Left colon (tissue), 2 donors: ENCODE data around the gene PCP4. TPM values are rescaled to one million over a fixed set of nuclear protein-coding genes. Genes with fewer than 3 reads are reported as not detected.

Experiments used
- ATAC-seq: fragments of 200-7000 bp; cut with Tn5 transposase; one replicate; pipeline ENCODE4 v1.9.1; 2020; ENCODE audit warnings: mild to moderate bottlenecking, moderate library complexity
- DNase-seq, 2 donors: peaks; one replicate each; pipeline ENCODE4 v3.0.0-alpha.2; 2020
- intact Hi-C, 2 donors: fragments of 100-400 bp; cut with DNase I in 1 of 2; cut with micrococcal nuclease in 1 of 2; formaldehyde crosslinking; loops; one replicate each; pipeline versions ENCODE4 v1.11.2 to v1.14.0; 2022; cut with DNase I, micrococcal nuclease
- long read RNA-seq: library from polyadenylated mRNA; unstranded; transcript quantifications from one replicate; pipeline ENCODE4 v2.0.0, GENCODE V29; 2021
- total RNA-seq, 2 donors: library from RNA; stranded (reverse); fragmentation: NEBNext Ultra II Directional; extraction: Animal tissue kit (Norgen Biotek cat#: 25700); gene quantifications; one replicate each; pipeline ENCODE4 v1.2.1, GENCODE V29; 2021
- donor health status: DM: no; HTN: no; CAD: no.
- donor health status: DM: yes; HTN: yes; CAD: no.

PCP4 gene
- total RNA-seq, result 1 to 10 TPM in 1 of 2 donors, under 1 TPM in 1; 0.64 to 6.5 TPM
- long read RNA-seq, result 0 reads

- peak; percentile 49 to 61 for DNase-seq
- peak; percentile 67 for ATAC-seq
- intact Hi-C loops, result loop anchor here (5.0 to 10.0 kb wide), 2 partner anchors 255 to 258 kb away; no protein-coding TSS in a partner anchor
Observed at GRCh38 chr21:39867198-39867650, at the start of gene PCP4. Gene PCP4, plus strand, starts transcription at chr21:39867438. Its CDS starts 64 bp downstream, at chr21:39867502.

GRCh38 chr21:39818557-39818956 is 48.7 kb upstream of the PCP4 start:
- ATAC-seq, result no peak
- intact Hi-C loops, result no loop called here

GRCh38 chr21:39822042-39822441 is 45.2 kb upstream of the PCP4 start:
- intact Hi-C loops, result no loop called here
- ATAC-seq, result no peak

More at GRCh38 chr21:39818557-39818956, 48.7 kb upstream of the PCP4 start:
- no peak for DNase-seq

GRCh38 chr21:39825250-39825649 is 42.0 kb upstream of the PCP4 start:
- intact Hi-C loops, result no loop called here
- no peak for ATAC-seq
- no peak for DNase-seq

More at GRCh38 chr21:39822042-39822441, 45.2 kb upstream of the PCP4 start:
- no peak for DNase-seq

- intact Hi-C loops, result no loop called here
- ATAC-seq (no peak), DNase-seq (no peak)
Observed at GRCh38 chr21:39834543-39834942, 32.7 kb upstream of the PCP4 start.

- ATAC-seq, result no peak
- DNase-seq, result no peak
- intact Hi-C loops, result no loop called here
Observed at GRCh38 chr21:39837861-39838359, 29.3 kb upstream of the PCP4 start.

- ATAC-seq (no peak), DNase-seq (no peak)
- intact Hi-C loops, result no loop called here
Observed at GRCh38 chr21:39840373-39841097, 26.7 kb upstream of the PCP4 start.

DNA sequence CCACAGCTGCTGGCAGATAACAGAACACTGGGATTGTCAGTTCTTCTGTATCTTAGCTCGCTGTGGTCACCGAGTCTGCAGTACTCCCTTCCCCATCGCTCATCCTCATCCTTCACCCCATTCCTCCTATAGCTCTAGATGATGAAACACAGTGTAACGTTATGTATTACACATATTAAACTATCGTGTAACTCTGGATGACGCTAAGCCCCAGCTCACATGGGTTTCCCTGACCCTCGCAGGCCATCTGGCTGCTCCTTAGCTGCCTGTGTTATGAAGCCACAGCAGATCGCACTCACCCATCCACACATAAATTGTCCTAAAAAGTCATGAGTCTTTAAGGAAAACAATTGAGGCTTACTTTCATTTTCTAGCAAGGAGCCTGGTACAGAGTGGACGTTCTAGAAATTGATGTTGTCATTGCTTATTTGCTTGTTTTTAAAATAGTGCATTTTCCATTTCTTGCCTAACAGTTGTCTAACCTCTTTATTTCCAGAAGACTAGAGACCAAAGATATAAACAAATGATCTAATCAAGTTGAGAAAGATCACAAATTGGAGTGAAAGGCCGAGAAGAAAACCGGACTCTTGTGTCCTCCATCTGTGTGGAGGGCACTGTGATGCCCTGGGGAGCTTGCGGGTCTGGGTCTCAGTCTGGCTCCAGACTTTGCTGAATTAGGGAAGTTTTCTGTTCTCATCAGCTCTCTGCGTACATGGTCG is 24.3 kb upstream of the PCP4 start:
- intact Hi-C loops, result no loop called here
- DNase-seq, result no peak
- no peak for ATAC-seq

GRCh38 chr21:39843483-39843882 is 23.8 kb upstream of the PCP4 start:
- intact Hi-C loops, result no loop called here
- ATAC-seq (no peak), DNase-seq (no peak)

DNA sequence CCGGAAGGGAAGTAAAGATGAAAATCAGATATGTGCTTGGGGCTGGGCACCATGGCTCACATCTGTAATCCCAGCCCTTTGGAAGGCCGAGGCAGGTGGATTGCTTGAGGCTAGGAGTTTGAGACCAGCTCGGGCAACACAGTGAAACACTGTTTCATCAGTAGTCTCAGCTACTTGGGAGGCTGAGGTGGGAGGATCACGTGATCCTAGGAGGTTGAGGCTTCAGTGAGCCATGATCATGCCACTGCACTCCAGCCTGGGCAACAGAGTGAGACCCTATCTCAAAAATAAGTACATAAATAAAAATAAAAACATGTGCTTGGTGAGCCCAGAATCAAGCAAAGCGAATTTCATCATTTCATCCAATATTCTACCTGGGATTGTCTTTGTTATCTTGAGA is 23.3 kb upstream of the PCP4 start:
- intact Hi-C loops, result no loop called here

GRCh38 chr21:39845571-39846130 is 21.6 kb upstream of the PCP4 start:
- intact Hi-C loops, result no loop called here
- ATAC-seq (no peak), DNase-seq (no peak)

More for the DNA sequence above, 23.3 kb upstream of the PCP4 start:
- ATAC-seq, result no peak
- DNase-seq, result no peak

DNA sequence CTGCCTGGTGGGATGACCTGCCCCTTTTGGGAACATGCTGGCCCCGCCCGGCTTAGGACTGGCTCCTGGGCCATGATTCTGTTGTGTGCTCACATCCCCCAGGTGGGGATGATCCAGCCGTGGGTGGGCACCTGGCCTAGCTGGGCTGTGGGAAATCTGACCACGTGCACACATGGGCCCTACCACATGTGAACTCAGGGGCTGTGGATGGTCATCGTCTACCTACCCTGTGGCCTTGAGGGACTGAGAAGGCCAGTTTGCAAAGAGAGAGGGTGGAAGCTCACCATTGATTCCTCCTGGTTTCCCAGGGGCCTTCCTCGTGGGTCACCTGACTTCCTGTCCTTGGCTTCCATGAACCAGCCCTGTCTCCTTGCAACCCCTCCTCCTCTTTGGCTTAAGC is 19.4 kb upstream of the PCP4 start:
- no peak for ATAC-seq
- DNase-seq, result no peak
- intact Hi-C loops, result no loop called here

- DNase-seq, result no peak
- ATAC-seq, result no peak
- intact Hi-C loops, result no loop called here
Observed at GRCh38 chr21:39849014-39849655, 18.1 kb upstream of the PCP4 start.

DNA sequence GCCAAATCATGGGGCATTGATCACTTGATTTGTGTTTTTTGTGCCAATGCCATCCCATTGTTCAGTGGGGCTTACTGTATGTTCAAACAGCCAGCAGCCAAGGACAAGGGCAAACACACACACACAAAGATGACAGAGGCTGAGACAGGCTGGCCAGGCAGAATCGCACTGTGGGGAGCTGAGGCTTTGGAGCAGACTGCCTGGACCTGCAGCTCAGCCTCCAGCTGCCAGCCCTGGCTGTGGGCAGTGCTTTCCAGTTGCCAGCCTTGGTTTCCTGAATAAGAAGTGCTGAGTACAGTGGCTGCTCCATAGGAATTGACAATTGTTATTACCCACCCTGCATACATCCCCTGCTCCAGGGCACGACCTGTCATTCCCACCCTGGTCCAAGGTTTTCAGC is 16.9 kb upstream of the PCP4 start:
- intact Hi-C loops, result no loop called here
- no peak for DNase-seq
- ATAC-seq, result no peak

DNA sequence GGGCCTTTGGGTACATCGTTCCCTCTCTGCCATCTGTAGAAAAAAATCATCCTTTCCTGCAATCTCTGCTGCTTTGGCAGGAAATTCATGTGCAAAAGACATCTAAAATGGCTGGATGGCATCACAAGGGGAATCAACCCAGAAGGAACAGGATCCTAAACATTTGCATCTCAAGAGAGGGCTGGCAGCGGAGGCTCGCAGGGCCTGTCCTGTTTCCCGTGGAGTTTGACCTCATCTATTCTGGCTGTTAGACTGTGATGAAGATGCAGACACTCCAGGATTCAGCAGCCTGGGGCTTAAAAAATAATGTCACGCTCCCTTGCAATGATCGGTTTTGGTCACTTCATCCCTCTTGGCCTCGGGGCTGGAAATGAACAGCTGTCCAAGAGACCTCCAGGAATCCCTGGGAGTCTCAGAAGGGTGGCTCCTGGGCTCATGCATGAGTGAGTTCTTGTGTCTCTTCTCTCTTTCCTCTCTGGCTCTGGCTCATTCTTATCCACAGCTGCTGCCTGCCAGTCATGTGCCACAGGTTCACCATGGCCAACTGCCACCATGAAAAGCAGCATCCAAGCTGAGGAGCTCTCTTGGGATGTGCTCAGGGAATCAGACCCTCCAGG is 16.1 kb upstream of the PCP4 start:
- DNase-seq (no peak), ATAC-seq (no peak)
- intact Hi-C loops, result no loop called here

DNA sequence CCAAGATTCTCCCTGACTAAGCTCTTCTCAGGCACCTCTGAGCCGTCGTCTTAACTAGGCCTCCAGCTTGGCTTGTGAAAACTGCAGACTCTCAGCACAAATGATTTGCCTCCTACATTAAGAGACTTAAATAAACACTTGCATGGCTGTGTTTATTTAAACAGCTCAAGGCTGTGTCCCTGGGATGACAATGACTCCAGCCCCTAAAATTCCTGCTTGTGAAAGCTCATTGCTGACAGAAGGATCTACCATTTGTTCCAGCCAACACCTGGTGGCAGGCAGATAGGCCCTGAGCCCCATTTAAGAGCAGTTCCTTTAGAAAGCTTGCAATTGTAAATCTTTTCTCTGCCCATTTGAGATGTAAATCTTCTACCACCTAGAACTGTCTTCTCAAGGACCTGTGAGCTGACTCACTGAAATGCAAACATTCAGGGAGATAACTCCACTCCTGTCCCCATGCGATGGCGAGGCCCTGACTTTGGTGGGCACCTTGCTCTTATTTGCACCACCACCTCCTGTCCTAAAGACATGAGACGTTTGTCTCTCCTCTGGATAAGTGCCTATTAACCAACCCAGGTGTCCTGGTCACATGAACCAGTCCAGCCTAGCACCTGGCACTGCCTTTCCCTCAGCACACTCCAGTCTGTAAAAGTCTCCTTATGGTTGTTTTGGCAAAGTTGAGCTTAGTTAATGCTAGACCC is 15.1 kb upstream of the PCP4 start:
- intact Hi-C loops, result no loop called here
- DNase-seq (no peak), ATAC-seq (no peak)

DNA sequence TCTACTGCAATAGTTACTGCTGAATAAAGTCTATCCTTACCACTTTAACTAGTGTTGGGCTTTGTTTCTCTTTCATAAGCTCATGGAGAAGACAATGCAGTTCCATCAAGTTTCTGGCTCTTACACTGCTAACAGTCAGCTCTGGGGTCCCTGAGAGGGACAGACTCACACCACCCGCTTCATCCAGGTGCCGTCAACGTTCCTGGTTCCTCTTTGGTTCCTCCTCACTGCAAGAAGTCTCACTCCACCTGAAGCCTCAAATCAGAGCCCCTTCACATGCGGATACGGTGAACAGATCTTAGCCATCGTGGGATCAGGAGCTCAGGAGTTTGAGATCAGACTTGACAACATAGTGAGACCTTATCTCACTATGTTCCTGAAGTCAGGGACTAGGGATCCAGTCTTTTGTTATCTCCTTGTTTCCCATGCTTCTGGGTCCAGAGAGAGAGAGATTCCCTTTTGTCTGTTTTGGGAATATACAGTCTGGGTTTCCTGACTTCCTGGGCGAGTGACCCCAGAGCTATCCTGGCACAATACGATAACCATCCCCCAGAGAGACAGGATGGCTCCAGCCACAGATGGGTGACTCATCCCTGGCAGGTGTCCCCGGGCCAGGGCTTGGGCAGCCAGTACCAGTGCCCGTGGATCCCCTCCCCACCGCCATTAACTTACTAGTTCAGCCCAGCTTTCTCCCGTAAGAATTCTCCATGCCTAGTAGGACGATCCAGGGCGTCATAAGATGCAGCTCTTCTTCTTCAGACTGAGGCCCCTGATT is 14.3 kb upstream of the PCP4 start:
- ATAC-seq (no peak), DNase-seq (no peak)
- intact Hi-C loops, result no loop called here

- intact Hi-C loops, result no loop called here
- ATAC-seq, result no peak
- DNase-seq, result no peak
Observed at GRCh38 chr21:39854572-39854971, 12.7 kb upstream of the PCP4 start.
